Activated naive CD8-positive, alpha-beta T cell treated with anti-CD3 and anti-CD28 coated beads for 36 hours (primary cell): ENCODE measurements around the gene DALRD3. TPM values are rescaled to one million over a fixed set of nuclear protein-coding genes. Genes with fewer than 3 reads are reported as not detected.

Experiments
- DNase-seq: peaks from one replicate; pipeline ENCODE4 v3.0.0; 2021
- H3K27ac Mint-ChIP-seq: one replicate; pipeline ENCODE4 v1.8.0; 2022; ENCODE audit warnings: mild to moderate bottlenecking, moderate library complexity, mixed read lengths
- H3K27me3 Mint-ChIP-seq: one replicate; pipeline ENCODE4 v1.8.0; 2022; ENCODE audit warnings: mild to moderate bottlenecking, mixed read lengths
- H3K36me3 Mint-ChIP-seq: one replicate; pipeline ENCODE4 v1.8.0; 2021; ENCODE audit warnings: mild to moderate bottlenecking, mixed read lengths
- H3K4me1 Mint-ChIP-seq: one replicate; pipeline ENCODE4 v1.8.0; 2021; ENCODE audit warnings: mixed read lengths
- H3K4me3 Mint-ChIP-seq: one replicate; pipeline ENCODE4 v1.8.0; 2022; ENCODE audit warnings: mild to moderate bottlenecking, moderate library complexity, mixed read lengths
- H3K9me3 Mint-ChIP-seq: one replicate; pipeline ENCODE4 v1.8.0; 2022; ENCODE audit warnings: mixed read lengths
- total RNA-seq, 2 experiments: library from RNA; stranded (reverse); gene quantifications; one replicate each; pipeline ENCODE4 v1.2.3, GENCODE V29; 2021

DALRD3 gene, protein sequence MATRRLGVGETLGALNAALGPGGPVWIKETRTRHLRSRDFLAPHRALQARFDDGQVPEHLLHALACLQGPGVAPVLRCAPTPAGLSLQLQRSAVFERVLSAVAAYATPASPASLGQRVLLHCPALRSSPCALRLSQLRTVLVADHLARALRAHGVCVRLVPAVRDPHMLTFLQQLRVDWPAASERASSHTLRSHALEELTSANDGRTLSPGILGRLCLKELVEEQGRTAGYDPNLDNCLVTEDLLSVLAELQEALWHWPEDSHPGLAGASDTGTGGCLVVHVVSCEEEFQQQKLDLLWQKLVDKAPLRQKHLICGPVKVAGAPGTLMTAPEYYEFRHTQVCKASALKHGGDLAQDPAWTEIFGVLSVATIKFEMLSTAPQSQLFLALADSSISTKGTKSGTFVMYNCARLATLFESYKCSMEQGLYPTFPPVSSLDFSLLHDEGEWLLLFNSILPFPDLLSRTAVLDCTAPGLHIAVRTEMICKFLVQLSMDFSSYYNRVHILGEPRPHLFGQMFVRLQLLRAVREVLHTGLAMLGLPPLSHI
- 10 to 100 TPM; 22.3 to 24.7 TPM for total RNA-seq

DNA sequence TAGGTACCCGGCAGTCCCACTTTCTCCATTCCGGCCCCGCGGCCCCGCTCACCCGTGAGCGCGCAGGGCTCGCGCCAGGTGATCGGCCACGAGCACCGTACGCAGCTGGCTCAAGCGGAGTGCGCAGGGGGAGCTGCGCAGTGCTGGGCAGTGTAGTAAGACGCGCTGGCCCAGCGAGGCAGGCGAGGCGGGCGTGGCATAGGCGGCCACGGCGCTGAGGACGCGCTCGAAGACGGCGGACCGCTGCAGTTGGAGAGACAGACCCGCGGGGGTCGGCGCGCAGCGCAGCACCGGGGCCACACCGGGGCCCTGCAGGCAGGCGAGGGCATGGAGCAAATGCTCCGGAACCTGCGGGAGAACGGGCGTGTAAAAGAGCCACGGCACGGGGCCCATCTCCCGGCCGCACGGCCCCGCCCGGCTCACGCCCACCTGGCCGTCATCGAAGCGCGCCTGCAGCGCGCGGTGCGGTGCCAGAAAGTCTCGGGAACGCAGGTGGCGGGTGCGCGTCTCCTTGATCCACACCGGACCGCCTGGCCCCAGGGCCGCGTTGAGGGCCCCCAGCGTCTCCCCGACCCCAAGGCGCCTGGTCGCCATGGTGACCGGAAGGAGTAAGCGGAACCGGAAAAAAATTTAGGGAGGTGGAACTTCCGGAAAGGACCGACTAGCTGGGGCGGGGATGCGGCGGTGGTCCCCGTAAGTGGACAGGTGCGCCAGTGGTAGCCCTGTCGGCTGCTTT lies at the start of gene DALRD3:
DALRD3 (minus strand) TSS at position 610 of the 736 bp plus-strand sequence; CDS start at position 594, 16 bp downstream.
- Mint-ChIP-seq H3K9me3 (no peaks in the 10 kb centered on the region), H3K27ac (peak within 1 kb of the TSS; percentile 78), H3K27me3 (peaks cover 3% of the 10 kb centered on the region), H3K4me1 (peaks cover 19% of the 10 kb centered on the region), H3K36me3 (peaks cover 17% of the 10 kb centered on the region), H3K4me3 (peak within 1 kb of the TSS; percentile 94)
- DNase-seq: peak; percentile 75

DNA sequence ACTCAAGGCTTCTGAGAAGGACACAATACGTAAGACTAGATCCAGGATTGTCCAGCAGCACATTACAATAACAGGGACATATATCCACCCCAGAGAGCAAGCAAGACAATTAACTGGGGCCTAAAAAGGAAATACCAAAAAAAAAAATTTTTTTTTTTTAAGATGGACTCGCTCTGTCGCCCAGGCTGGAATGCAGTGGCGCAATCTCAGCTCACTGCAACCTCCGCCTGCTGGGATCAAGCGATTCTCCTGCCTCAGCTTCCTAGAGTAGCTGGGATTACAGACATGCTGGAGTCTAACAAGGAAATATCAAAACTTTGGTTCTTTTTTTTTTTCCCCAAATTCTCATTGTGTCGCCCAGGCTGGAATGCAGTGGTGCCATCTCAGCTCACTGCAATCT lies 39.6 kb upstream of the DALRD3 start:
- no peaks in the 10 kb centered on the region for H3K9me3 Mint-ChIP-seq
- no peak for DNase-seq
- peaks cover 14% of the 10 kb centered on the region for H3K36me3 Mint-ChIP-seq
- no peak overlapping the region for H3K4me3 Mint-ChIP-seq
- H3K27me3 Mint-ChIP-seq: no peaks in the 10 kb centered on the region
- H3K27ac Mint-ChIP-seq: no peak overlapping the region
- peaks cover 8% of the 10 kb centered on the region for H3K4me1 Mint-ChIP-seq

DNA sequence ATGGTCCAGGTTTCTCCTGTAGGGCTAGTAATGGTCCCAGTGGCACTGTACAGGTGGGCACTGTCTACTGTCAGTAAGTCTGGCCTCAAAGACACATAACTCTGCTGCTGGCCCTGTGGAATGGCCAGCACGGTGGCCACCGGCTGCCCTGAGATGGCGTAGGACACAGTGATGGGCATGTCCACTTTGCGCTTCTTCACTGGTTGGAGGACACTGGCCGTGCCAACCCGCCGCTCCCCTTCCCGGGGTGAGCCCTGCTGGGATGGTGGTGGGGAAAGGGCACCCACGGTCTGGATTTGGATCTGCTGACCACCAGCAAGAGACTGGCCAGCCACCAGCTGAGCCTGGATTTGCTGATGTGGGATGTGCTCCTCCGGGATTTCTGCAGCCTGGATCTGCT lies 38.9 kb upstream of the DALRD3 start:
- no peaks in the 10 kb centered on the region for H3K27me3 Mint-ChIP-seq
- H3K4me1 Mint-ChIP-seq: peaks cover 10% of the 10 kb centered on the region
- H3K4me3 Mint-ChIP-seq: no peak overlapping the region
- H3K27ac Mint-ChIP-seq: no peak overlapping the region
- DNase-seq: no peak
- no peaks in the 10 kb centered on the region for H3K9me3 Mint-ChIP-seq
- peaks cover 18% of the 10 kb centered on the region for H3K36me3 Mint-ChIP-seq

DNA sequence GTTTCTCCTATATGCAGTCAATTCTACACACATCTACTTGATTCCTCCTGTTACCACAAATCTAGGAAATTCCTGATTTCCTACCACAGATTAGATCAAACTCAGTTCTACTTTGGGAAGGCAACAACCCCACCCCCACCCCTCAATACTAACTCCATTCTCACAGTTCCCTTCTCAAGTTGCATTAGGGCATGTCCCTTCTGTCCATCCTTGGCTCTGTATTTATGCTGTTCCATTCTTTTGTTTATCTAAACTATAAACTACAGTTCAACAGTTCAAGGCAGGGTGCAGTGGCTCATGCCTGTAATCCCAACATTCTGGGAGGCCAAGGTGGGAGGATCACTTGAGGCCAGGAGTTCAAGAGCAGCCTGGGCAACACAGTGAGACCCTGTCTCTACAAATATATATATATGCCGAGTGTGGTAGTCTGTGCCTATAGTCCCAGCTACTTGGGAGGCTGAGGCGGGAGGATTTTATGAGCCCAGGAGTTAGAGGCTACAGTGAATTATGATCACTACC lies 36.0 kb upstream of the DALRD3 start:
- no peak overlapping the region for H3K27ac Mint-ChIP-seq
- peaks cover 9% of the 10 kb centered on the region for H3K4me1 Mint-ChIP-seq
- H3K36me3 Mint-ChIP-seq: peaks cover 23% of the 10 kb centered on the region

DNA sequence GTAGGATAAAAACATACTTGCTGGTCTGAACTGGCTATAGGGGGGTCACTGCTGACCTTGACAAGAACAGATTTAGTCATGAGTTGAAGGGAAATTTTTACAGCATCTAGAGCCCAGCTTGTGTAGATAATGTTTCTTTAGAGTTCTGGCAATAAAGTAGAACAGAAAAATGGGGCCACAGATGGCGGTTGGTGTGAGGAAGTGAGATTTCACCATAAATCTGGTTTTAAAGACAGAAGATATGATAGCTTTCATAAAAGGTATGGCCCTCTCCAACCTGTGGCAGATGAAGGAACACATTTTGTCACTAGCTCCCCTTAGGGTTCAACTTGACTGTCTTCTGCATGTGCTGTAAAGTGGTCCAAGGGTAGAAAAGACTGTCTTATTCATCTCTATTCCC lies 35.2 kb upstream of the DALRD3 start:
- Mint-ChIP-seq H3K4me3 (no peak overlapping the region), H3K36me3 (peaks cover 23% of the 10 kb centered on the region), H3K27me3 (no peaks in the 10 kb centered on the region), H3K9me3 (no peaks in the 10 kb centered on the region), H3K27ac (no peak overlapping the region), H3K4me1 (peaks cover 9% of the 10 kb centered on the region)
- no peak for DNase-seq

More for the DNA sequence above, 36.0 kb upstream of the DALRD3 start:
- no peak for DNase-seq
- no peaks in the 10 kb centered on the region for H3K27me3 Mint-ChIP-seq
- no peak overlapping the region for H3K4me3 Mint-ChIP-seq
- no peaks in the 10 kb centered on the region for H3K9me3 Mint-ChIP-seq

DNA sequence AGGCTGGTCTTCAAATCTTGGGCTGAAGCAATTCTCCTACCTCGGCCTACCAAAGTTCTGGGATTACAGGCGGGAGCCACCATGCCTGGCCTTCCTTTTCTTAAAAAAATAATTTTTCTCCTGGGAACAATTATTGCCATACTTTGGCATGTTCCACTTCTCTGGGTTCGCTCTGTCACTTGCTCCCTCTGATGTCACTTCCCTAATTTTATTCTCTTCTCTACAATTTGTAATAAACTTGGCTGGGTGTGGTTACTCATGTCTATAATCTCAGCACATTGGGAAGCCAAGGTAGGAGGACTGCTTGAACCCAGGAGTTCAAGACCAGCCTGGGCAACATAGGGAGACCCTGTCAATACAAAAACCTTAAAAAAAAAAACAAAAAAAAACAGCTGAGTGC lies 16.9 kb upstream of the DALRD3 start:
- H3K27me3 Mint-ChIP-seq: no peaks in the 10 kb centered on the region
- H3K4me1 Mint-ChIP-seq: no peaks in the 10 kb centered on the region

DNA sequence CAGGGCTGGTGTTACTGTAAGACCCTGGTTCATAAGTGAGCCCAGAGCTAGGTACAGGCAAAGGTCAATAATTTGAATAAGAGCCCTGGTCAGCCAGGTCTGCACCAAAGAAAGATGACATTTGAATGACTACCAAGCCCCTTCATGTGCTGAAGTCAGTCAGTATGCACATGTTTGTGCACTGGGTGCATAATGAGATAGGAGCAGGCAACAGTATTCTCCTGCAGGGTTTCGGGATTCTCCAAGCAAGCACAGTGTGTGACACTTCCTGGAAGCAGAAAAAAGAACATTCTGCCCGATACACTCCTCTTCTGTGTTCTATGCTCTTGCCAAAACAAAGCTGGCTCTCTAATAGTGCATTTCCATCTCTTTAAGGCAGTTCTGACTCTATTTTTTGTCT lies 16.3 kb upstream of the DALRD3 start:
- H3K27ac Mint-ChIP-seq: no peak overlapping the region
- H3K4me3 Mint-ChIP-seq: no peak overlapping the region
- H3K36me3 Mint-ChIP-seq: peaks cover 10% of the 10 kb centered on the region
- H3K27me3 Mint-ChIP-seq: no peaks in the 10 kb centered on the region
- no peak for DNase-seq
- H3K9me3 Mint-ChIP-seq: no peaks in the 10 kb centered on the region
- peaks cover under 1% of the 10 kb centered on the region for H3K4me1 Mint-ChIP-seq

More for the DNA sequence above, 16.9 kb upstream of the DALRD3 start:
- H3K36me3 Mint-ChIP-seq: peaks cover 10% of the 10 kb centered on the region
- no peak overlapping the region for H3K27ac Mint-ChIP-seq
- H3K9me3 Mint-ChIP-seq: no peaks in the 10 kb centered on the region
- H3K4me3 Mint-ChIP-seq: no peak overlapping the region
- no peak for DNase-seq

DNA sequence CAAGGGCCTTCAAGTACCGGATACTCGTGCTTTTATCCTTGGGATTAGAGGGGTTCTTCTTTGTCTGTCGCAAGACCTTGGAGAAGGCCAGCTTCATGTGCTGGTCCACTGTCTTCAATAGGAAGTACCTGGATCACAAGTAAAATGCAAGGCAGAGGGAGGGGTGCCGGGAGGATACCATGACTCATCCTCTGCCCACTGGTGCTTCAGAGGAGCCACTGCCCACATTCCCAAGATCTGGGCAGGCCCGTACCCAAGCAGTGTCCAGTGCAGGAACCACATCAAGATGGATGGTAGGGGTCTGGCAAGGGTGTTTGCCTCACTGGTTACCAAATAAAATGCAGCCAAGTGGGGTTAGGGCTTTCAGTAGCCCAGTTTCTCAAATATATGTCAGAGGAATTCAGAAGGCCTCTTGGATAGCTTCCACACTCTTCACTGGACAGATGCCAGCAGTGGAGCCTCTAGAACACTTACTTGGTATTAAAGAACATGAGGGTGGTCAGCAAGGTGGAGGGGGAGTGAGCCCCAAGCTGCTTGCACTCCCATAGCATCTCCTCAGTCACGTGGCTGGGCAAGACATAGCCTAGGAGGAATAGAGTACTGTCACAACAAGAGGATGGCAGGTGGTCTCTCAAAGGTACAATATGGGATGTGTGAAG lies 14.4 kb upstream of the DALRD3 start:
- Mint-ChIP-seq H3K27ac (no peak overlapping the region), H3K9me3 (no peaks in the 10 kb centered on the region), H3K36me3 (peaks cover 28% of the 10 kb centered on the region), H3K4me1 (peaks cover 15% of the 10 kb centered on the region), H3K27me3 (no peaks in the 10 kb centered on the region), H3K4me3 (no peak overlapping the region)
- DNase-seq: no peak

DNA sequence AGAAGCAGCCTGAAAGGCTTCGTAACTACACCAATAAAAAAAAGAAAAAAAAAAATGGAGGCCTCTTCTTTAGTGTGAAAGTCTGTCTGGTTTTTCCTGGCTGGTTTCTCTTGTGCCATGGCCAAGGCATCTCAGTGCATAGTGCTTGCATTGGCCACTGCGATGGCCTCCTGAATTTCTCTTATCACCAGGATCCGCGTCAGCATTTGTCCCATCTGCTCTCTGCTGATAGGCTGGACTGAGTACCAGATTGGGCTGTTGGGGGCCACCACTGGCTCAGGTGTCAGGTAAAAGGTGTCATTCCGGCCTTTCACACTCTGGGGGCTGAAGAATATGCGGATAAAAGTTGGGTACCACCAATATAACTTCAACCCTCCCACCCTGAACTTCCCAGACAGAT lies 11.9 kb upstream of the DALRD3 start:
- peaks cover 36% of the 10 kb centered on the region for H3K4me1 Mint-ChIP-seq
- no peaks in the 10 kb centered on the region for H3K9me3 Mint-ChIP-seq
- H3K36me3 Mint-ChIP-seq: peaks cover 44% of the 10 kb centered on the region
- no peak for DNase-seq
- no peak overlapping the region for H3K4me3 Mint-ChIP-seq
- H3K27ac Mint-ChIP-seq: no peak overlapping the region
- H3K27me3 Mint-ChIP-seq: no peaks in the 10 kb centered on the region

DNA sequence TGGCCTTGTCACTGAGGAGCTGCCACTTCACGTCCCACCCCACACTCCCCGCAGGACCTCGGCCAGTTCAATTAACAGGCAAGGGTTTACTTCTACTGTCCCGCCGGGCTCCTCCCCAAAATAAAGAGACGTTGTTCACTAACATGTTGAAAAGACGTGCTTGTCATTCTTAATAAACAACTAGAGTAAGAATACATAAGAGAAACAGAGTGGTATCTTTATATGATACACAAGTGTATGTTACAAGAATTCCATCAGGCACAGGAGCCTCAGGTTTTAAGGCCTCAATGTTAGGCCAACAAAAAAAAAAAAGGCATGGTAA lies 11.1 kb upstream of the DALRD3 start:
- H3K4me3 Mint-ChIP-seq: peak overlapping the region; percentile 97
- H3K27ac Mint-ChIP-seq: peak overlapping the region; percentile 99
- no peaks in the 10 kb centered on the region for H3K27me3 Mint-ChIP-seq
- no peak for DNase-seq
- peaks cover 44% of the 10 kb centered on the region for H3K4me1 Mint-ChIP-seq
- H3K36me3 Mint-ChIP-seq: peaks cover 44% of the 10 kb centered on the region
- no peaks in the 10 kb centered on the region for H3K9me3 Mint-ChIP-seq

DNA sequence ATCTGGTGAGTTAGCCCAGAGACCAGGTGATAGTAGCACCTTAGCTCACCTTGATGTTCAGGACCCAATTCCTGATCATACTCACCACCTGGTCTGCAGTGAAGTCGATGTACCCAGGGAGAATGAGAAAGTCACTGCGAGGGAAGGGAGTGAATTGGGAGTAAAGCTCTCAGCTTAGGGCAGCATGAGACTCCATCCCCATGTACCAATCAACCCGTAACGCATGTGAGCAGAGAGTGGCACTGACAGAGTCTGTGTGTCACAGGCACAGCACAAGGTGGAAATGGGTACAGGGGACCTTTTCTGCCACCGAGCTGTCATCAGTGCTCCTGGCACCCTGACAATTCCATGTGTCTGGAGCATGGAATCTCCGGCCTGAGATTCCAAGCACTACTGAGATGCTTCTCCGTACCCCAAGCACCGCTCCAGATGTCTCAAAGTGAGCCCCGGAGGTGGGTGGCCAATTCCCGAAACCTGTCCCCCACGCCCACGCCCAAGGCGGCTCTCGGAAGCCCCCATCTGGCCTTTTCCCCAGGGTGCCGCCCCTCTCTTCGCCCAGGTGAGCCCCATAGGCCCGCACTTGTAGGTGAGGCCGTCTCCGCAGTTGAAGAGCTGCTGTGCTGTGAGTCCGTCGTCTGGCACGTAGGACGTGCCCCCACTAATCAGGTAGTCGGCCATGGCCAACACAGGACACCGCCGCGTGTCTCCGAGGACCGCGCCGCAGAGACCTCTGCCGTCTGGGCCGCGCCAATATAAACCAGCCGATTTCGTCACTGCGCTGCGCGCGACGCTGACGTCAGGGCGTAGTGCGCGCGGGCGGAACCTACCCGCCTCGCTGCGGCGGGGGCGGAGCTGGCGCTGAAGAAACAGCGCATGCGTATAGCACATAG lies 10.5 kb upstream of the DALRD3 start, which contains the start of gene IMPDH2:
IMPDH2 (minus strand) TSS at position 726 of the 890 bp plus-strand sequence; CDS start at position 678, 48 bp downstream.
- Mint-ChIP-seq H3K4me1 (peaks cover 48% of the 10 kb centered on the region), H3K27me3 (no peaks in the 10 kb centered on the region), H3K36me3 (peaks cover 49% of the 10 kb centered on the region), H3K9me3 (no peaks in the 10 kb centered on the region), H3K4me3 (peak within 1 kb of the TSS; percentile 97), H3K27ac (peak within 1 kb of the TSS; percentile 99)
- peak; percentile 94 for DNase-seq

DNA sequence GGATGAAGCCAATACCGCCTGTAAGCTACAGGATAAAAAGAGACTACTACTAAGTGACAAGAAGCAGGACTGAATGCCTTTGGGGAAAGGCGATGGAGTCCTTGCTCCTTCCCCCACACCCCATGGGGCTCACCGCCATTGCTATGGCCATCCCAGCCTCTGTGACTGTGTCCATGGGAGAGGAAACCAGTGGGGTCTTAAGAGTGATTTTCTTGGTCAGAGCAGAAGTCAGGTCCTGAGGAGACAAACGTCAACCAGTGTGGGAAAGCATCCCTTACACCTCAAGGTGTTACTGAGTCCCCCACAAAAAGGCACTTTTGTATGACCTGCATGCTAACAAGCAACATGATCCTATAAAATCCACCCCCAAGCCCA lies 9.9 kb upstream of the DALRD3 start:
- Mint-ChIP-seq H3K36me3 (peaks cover 55% of the 10 kb centered on the region), H3K4me1 (peaks cover 54% of the 10 kb centered on the region), H3K27me3 (no peaks in the 10 kb centered on the region), H3K9me3 (no peaks in the 10 kb centered on the region), H3K4me3 (peak overlapping the region; percentile 97), H3K27ac (peak overlapping the region; percentile 99)
- no peak for DNase-seq

DNA sequence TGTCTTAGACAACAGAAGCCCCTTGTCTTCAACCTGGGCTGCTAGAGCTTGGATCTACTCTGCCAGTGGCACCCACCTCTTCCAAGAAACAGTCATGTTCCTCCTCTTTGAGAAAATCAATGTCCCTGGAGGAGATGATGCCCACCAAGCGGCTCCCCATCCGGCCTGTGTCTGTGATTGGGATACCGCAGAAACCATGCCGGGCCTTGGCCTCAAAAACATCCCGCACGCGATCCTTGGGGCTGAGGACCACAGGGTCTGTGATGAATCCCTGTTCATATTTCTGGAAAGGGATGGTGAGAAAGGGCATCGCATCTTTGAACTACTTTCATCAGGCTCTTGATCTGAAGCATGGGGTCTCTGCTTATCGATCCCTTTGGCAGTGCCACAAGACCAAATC lies 9.3 kb upstream of the DALRD3 start:
- Mint-ChIP-seq H3K4me3 (peak overlapping the region; percentile 97), H3K27ac (peak overlapping the region; percentile 99), H3K9me3 (no peaks in the 10 kb centered on the region), H3K36me3 (peaks cover 62% of the 10 kb centered on the region), H3K27me3 (no peaks in the 10 kb centered on the region), H3K4me1 (peaks cover 58% of the 10 kb centered on the region)
- no peak for DNase-seq

DNA sequence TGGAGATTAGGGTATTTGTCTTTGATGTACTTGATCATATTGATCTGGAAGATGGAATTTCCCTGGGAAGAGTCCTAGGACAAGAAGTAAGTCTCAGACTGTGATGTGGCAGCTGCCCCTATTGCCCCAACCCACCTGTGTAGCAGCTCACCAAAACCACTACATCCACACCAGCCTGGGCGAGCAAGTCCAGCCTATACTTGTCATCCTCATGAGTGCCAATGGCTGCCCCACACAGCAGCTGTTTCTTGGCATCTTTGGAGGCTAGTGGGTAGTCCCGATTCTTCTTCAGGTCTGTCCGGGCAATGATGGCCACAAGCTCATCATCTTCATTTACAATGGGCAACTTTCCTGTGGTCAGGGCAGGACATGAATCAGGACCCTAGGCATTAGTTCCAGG lies 8.2 kb upstream of the DALRD3 start:
- Mint-ChIP-seq H3K27ac (peak overlapping the region; percentile 57), H3K36me3 (peaks cover 61% of the 10 kb centered on the region), H3K9me3 (no peaks in the 10 kb centered on the region), H3K4me3 (peak overlapping the region; percentile 97), H3K27me3 (no peaks in the 10 kb centered on the region), H3K4me1 (peaks cover 58% of the 10 kb centered on the region)
- DNase-seq: no peak
